Neural cell (in vitro differentiated cells): Measurements from ENCODE around the gene VIPR1. TPM values are rescaled to one million over a fixed set of nuclear protein-coding genes. Genes with fewer than 3 reads are reported as not detected.
A peak's percentile ranks its signal among the peaks of the same experiment; 100 is the strongest.

Source experiments
- H2AFZ ChIP-seq: fragments of 200-600, 300-800 bp; sonication (generic), shearing (Covaris generic); 2 replicates; pipeline ENCODE4 v1.6.0; 2014; ENCODE audit warnings: low read depth, mild to moderate bottlenecking, antibody characterized with exemption, low read length, moderate library complexity
- H3F3A ChIP-seq: fragments of 200-600 bp; shearing (Covaris generic); 2 replicates; pipeline ENCODE4 v1.6.1; 2016; ENCODE audit warnings: mild to moderate bottlenecking, moderate library complexity, mixed read lengths, antibody characterized with exemption, low read length; ENCODE audit not compliant: insufficient read depth, poor library complexity, severe bottlenecking
- H3K27ac ChIP-seq: fragments of 200-600, 300-800 bp; sonication (generic), shearing (Covaris generic); 2 replicates; pipeline ENCODE4 v1.5.1; 2014; ENCODE audit warnings: mild to moderate bottlenecking, low read length, moderate library complexity
- H3K27me3 ChIP-seq: fragments of 300-800, 200-600 bp; sonication (generic), shearing (Covaris generic); 2 replicates; pipeline ENCODE4 v1.6.0; 2014; ENCODE audit warnings: mild to moderate bottlenecking, low read depth, low read length, moderate library complexity; ENCODE audit not compliant: insufficient read depth
- H3K36me3 ChIP-seq: fragments of 300-800, 200-600 bp; sonication (generic), shearing (Covaris generic); 2 replicates; pipeline ENCODE4 v1.5.1; 2014; ENCODE audit warnings: mild to moderate bottlenecking, antibody characterized with exemption, low read length, moderate library complexity; ENCODE audit not compliant: insufficient read depth
- H3K4me2 ChIP-seq: fragments of 300-800, 200-600 bp; sonication (generic), shearing (Covaris generic); 2 replicates; pipeline ENCODE4 v1.6.0; 2014; ENCODE audit warnings: mild to moderate bottlenecking, low read length
- H3K4me3 ChIP-seq: fragments of 300-800, 200-600 bp; sonication (generic), shearing (Covaris generic); 2 replicates; pipeline ENCODE4 v1.5.1; 2014; ENCODE audit warnings: mild to moderate bottlenecking, low read length, moderate library complexity
- H3K79me2 ChIP-seq: fragments of 200-600 bp; shearing (Covaris generic); replicated peaks from 2 replicates; pipeline ENCODE4 v1.6.0; 2014; ENCODE audit warnings: mild to moderate bottlenecking, low read length, moderate library complexity; ENCODE audit not compliant: insufficient read depth
- H3K9ac ChIP-seq: fragments of 300-800, 200-600 bp; sonication (generic), shearing (Covaris generic); 2 replicates; pipeline ENCODE4 v1.6.1; 2016; ENCODE audit warnings: mild to moderate bottlenecking, low read length, mixed read lengths
- H3K9me2 ChIP-seq: fragments of 200-600 bp; shearing (Covaris generic); 2 replicates; pipeline ENCODE4 v1.6.1; 2016; ENCODE audit warnings: mild to moderate bottlenecking, low read length, mixed read lengths; ENCODE audit not compliant: insufficient read depth
- H3K9me3 ChIP-seq: fragments of 200-600, 300-800 bp; sonication (generic), shearing (Covaris generic); 2 replicates; pipeline ENCODE4 v1.6.1; 2016; ENCODE audit warnings: mild to moderate bottlenecking, mixed run types, low read length, moderate library complexity, mixed read lengths
- H4K20me1 ChIP-seq: fragments of 200-600 bp; shearing (Covaris generic); 2 replicates; pipeline ENCODE4 v1.6.1; 2016; ENCODE audit warnings: mild to moderate bottlenecking, mixed run types; ENCODE audit not compliant: insufficient read depth
- CTCF ChIP-seq: fragments of 450-650 bp; IDR thresholded peaks from 2 replicates; pipeline ENCODE4 v1.5.1; 2014; ENCODE audit warnings: antibody characterized with exemption, mild to moderate bottlenecking, moderate library complexity; ENCODE audit not compliant: poor library complexity, severe bottlenecking
- EP300 ChIP-seq: fragments of 450-650 bp; conservative IDR thresholded peaks from 2 replicates; pipeline ENCODE4 v1.6.1; 2014; ENCODE audit warnings: antibody characterized with exemption, mild to moderate bottlenecking, moderate library complexity; ENCODE audit not compliant: poor library complexity, severe bottlenecking
- EZH2 ChIP-seq: fragments of 200-600, 300-800 bp; shearing (Covaris generic), sonication (generic); IDR thresholded peaks from 2 replicates; pipeline ENCODE4 v1.6.1; 2014; ENCODE audit warnings: antibody characterized with exemption, low read length, borderline replicate concordance, mild to moderate bottlenecking; ENCODE audit not compliant: insufficient read depth, poor library complexity, severe bottlenecking
- MXI1 ChIP-seq: fragments of 450-650 bp; conservative IDR thresholded peaks from 2 replicates; pipeline ENCODE4 v1.6.1; 2014; ENCODE audit warnings: antibody characterized with exemption, mild to moderate bottlenecking; ENCODE audit not compliant: poor library complexity, severe bottlenecking
- POLR2AphosphoS5 ChIP-seq: IDR thresholded peaks from 2 replicates; pipeline ENCODE4 v1.6.1; 2012
- RAD21 ChIP-seq: fragments of 450-650 bp; conservative IDR thresholded peaks from 2 replicates; pipeline ENCODE4 v1.6.1; 2014; ENCODE audit warnings: antibody characterized with exemption, mild to moderate bottlenecking, moderate library complexity
- REST ChIP-seq: IDR thresholded peaks from 2 replicates; pipeline ENCODE4 v1.6.1; 2012; ENCODE audit warnings: borderline replicate concordance
- SMC3 ChIP-seq: fragments of 450-650 bp; conservative IDR thresholded peaks from 2 replicates; pipeline ENCODE4 v1.6.1; 2014; ENCODE audit warnings: antibody characterized with exemption, mild to moderate bottlenecking, moderate library complexity; ENCODE audit not compliant: poor library complexity
- polyA plus RNA-seq: library from polyadenylated mRNA; depleted of rRNA; stranded (reverse); fragments of >200 nt; gene quantifications from 2 replicates; pipeline ENCODE4 v1.2.3, GENCODE V29; 2014

VIPR1 gene
- polyA plus RNA-seq, 1 donor from 2014 or later: 1.6 TPM

- H3K27me3 ChIP-seq: peaks cover 53% of the 10 kb centered on the region
- H3K4me3 ChIP-seq: peak overlapping the region; percentile 70
- no peaks in the 10 kb centered on the region for H3K9me3 ChIP-seq
- H3K9ac ChIP-seq: peak overlapping the region; percentile 36
- H3K9me2 ChIP-seq: no peaks in the 10 kb centered on the region
- no peaks in the 10 kb centered on the region for H3K79me2 ChIP-seq
- H3K27ac ChIP-seq: no peak overlapping the region
- H3K36me3 ChIP-seq: no peaks in the 10 kb centered on the region
- H2AFZ ChIP-seq: no peak overlapping the region
- H4K20me1 ChIP-seq: no peaks in the 10 kb centered on the region
- peak overlapping the region; percentile 54 for H3K4me2 ChIP-seq
- TF ChIP-seq SMC3: no peak
- TF ChIP-seq RAD21: no peak
- TF ChIP-seq EP300: no peak
- TF ChIP-seq MXI1: no peak
- no peak for TF ChIP-seq POLR2AphosphoS5
- TF ChIP-seq EZH2: no peak
- no peaks in the 10 kb centered on the region for H3F3A ChIP-seq
Observed at GRCh38 chr3:42501321-42501680, 1.1 kb upstream of the VIPR1 start.

- Histone ChIP-seq H2AFZ (no peak overlapping the region), H3K27ac (no peak overlapping the region), H3F3A (no peaks in the 10 kb centered on the region), H3K4me3 (peak overlapping the region; percentile 70), H3K36me3 (no peaks in the 10 kb centered on the region), H3K9me2 (no peaks in the 10 kb centered on the region), H3K79me2 (no peaks in the 10 kb centered on the region), H3K9me3 (no peaks in the 10 kb centered on the region), H3K9ac (peak overlapping the region; percentile 49), H3K27me3 (peaks cover 51% of the 10 kb centered on the region), H3K4me2 (peak overlapping the region; percentile 82), H4K20me1 (no peaks in the 10 kb centered on the region)
- TF ChIP-seq REST: no peak
- peak; percentile 79 for TF ChIP-seq MXI1
- TF ChIP-seq CTCF: peak; percentile 43
Observed at GRCh38 chr3:42501681-42502428, 588 bp upstream of the VIPR1 start.
